Epidermal melanocyte (primary cell): ENCODE measurements around the gene UQCRQ.

ENCODE experiments used
- DNase-seq: peaks from one replicate; pipeline ENCODE4 v3.0.0; 2011; ENCODE audit warnings: low spot score; ENCODE audit not compliant: insufficient read length

The UQCRQ gene

DNA sequence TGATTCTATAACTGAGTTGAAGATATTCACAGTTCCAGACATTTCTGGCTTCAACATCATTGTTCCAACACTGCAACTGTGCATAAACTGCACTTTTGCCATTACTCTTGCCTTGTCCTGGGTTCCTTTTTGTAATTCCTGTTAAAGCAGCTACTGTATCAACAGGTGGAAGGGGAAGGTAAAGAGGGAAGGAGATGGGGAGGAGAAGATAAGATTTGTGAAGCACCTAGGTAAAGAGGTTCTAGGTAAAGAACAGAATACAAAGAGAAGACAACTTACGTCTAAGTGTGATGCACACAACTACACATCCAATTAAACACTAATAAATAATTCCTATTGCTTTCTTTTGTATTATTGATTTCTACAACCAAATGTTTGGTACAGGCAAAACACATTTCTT, 43.3 kb downstream of the UQCRQ start:
- no peak for DNase-seq

DNA sequence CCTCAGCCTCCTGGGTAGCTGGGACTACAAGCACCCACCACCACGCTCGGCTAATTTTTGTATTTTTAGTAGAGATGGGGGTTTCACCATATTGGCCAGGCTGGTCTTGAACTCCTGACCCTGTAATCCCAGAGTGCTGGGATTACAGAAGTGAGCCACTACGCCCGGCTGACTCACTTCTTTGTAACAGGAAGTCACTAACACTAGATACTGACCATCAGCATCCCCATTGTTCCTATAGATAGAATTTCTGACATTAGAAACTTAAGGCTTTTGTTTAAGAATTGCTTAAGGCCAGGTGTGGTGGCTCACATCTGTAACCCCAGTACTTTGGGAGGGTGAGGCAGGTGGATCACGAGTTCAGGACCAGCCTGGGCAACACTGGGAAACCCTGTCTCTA, 49.2 kb downstream of the UQCRQ start:
- no peak for DNase-seq

DNA sequence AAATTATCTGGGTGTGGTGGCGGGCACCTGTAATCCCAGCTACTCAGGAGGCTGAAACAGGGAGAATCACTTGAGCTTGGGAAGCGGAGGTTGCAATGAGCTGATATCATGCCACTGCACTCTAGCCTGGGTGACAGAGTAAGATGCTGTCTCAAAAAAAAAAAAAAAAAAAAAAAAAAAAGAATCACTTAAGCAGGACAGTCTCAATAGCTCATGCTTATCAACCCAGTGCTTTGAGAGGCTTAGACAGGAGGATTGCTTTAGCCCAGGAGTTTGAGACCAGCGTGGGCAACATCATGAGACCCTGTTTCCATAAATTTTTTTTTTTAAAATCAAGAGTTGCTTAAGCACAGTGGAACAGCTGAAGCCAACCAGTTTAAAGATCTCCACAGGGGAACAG, 49.6 kb downstream of the UQCRQ start:
- no peak for DNase-seq
